K562 (cell line): ENCODE results near the gene SLC13A3. TPM values are rescaled to one million over a fixed set of nuclear protein-coding genes. Genes with fewer than 3 reads are reported as not detected.
A peak's percentile ranks its signal among the peaks of the same experiment; 100 is the strongest.

Experiments used
- ARNT ChIP-seq, 2 experiments: fragments of 450-650 bp; IDR thresholded peaks; 2 replicates each; pipeline ENCODE4 v1.6.1; 2016; ENCODE audit warnings: mild to moderate bottlenecking in 1 of 2
- ATF3 ChIP-seq, 2 experiments: fragments of 450-650 bp in 1 of 2; sonication (generic) in 1 of 2; formaldehyde crosslinking in 1 of 2; IDR thresholded peaks in 1 of 2; conservative IDR thresholded peaks in 1 of 2; 2 replicates each; pipeline versions ENCODE4 v1.6.1 to v1.8.1; 2016 to 2023; ENCODE audit warnings: mild to moderate bottlenecking in 2 of 2, moderate library complexity in 2 of 2, inconsistent platforms in 1 of 2, missing genetic modification reagents in 1 of 2
- CBFA2T2 ChIP-seq: fragments of 450-650 bp; conservative IDR thresholded peaks from 2 replicates; pipeline ENCODE4 v1.6.1; 2017; ENCODE audit warnings: mild to moderate bottlenecking
- CREB1 ChIP-seq, 2 experiments: sonication (generic) in 1 of 2; formaldehyde crosslinking in 1 of 2; IDR thresholded peaks; 2 replicates each; pipeline versions ENCODE4 v1.6.1 to v1.8.0; 2012 to 2022; ENCODE audit warnings: inconsistent platforms in 1 of 2, mild to moderate bottlenecking in 1 of 2, missing genetic modification reagents in 1 of 2, moderate library complexity in 1 of 2
- CSDE1 ChIP-seq, 2 experiments: fragments of 450-650 bp; IDR thresholded peaks; 2 replicates each; pipeline ENCODE4 v1.6.1; 2016; ENCODE audit warnings: mild to moderate bottlenecking in 1 of 2
- E2F5 ChIP-seq: sonication (generic); formaldehyde crosslinking; IDR thresholded peaks from 2 replicates; pipeline ENCODE4 v1.8.0; 2022; ENCODE audit warnings: mild to moderate bottlenecking, missing genetic modification reagents
- HDAC1 ChIP-seq, 2 experiments: fragments of 450-650 bp; IDR thresholded peaks; 2 replicates each; pipeline ENCODE4 v1.6.1; 2016 to 2017; ENCODE audit warnings: inconsistent platforms in 1 of 2, mild to moderate bottlenecking in 1 of 2, moderate library complexity in 1 of 2
- HDAC2 ChIP-seq: fragments of 450-650 bp; IDR thresholded peaks from 2 replicates; pipeline ENCODE4 v1.6.1; 2016; ENCODE audit warnings: mild to moderate bottlenecking
- JUND ChIP-seq, 2 experiments: IDR thresholded peaks; 2 replicates in 1 of 2; 3 replicates in 1 of 2; pipeline ENCODE4 v1.6.1; 2011; ENCODE audit warnings: borderline replicate concordance in 2 of 2, low read depth in 2 of 2, low read length in 2 of 2, improper control_type of control experiment in 1 of 2, missing biosample characterization in 1 of 2, missing genetic modification characterization in 1 of 2, missing genetic modification reagents in 1 of 2
- MBD2 ChIP-seq: sonication (generic); IDR thresholded peaks from 2 replicates; pipeline ENCODE4 v1.6.1; 2016; ENCODE audit warnings: low read depth, borderline replicate concordance
- MXD1 ChIP-seq: fragments of 250-450 bp; sonication (Bioruptor Pico); IDR thresholded peaks from 2 replicates; pipeline ENCODE4 v1.8.0; 2021; ENCODE audit warnings: borderline replicate concordance, mild to moderate bottlenecking, moderate library complexity; ENCODE audit not compliant: poor library complexity, severe bottlenecking
- MYC ChIP-seq, 2 experiments: fragments of 250-450 bp in 1 of 2; sonication (Bioruptor Pico) in 1 of 2; IDR thresholded peaks; 2 replicates each; pipeline versions ENCODE4 v1.5.1 to v1.6.1; 2012 to 2021; ENCODE audit warnings: low read depth in 2 of 2, borderline replicate concordance in 1 of 2, improper control_type of control experiment in 1 of 2, low read length in 1 of 2, mild to moderate bottlenecking in 1 of 2, moderate library complexity in 1 of 2
- SMAD4 ChIP-seq: fragments of 250-450 bp; sonication (Bioruptor Pico); conservative IDR thresholded peaks from 2 replicates; pipeline ENCODE4 v1.8.0; 2021; ENCODE audit warnings: inconsistent platforms, mild to moderate bottlenecking, moderate library complexity
- SMARCA4 ChIP-seq: fragments of 450-650 bp; IDR thresholded peaks from 2 replicates; pipeline ENCODE4 v1.6.1; 2016
- SNRNP70 ChIP-seq: fragments of 200-400 bp; formaldehyde crosslinking; optimal IDR thresholded peaks from 2 replicates; pipeline ENCODE3; 2017; ENCODE audit warnings: low read depth, low read length
- ZNF124 ChIP-seq: sonication (generic); formaldehyde crosslinking; IDR thresholded peaks from 2 replicates; pipeline ENCODE4 v1.8.1; 2022; ENCODE audit warnings: missing genetic modification reagents
- ZNF398 ChIP-seq: fragments of 250-450 bp; sonication (Bioruptor Pico); IDR thresholded peaks from 2 replicates; pipeline ENCODE4 v1.8.0; 2021; ENCODE audit warnings: moderate library complexity, mild to moderate bottlenecking, inconsistent platforms
- ZNF717 ChIP-seq: fragments of 250-450 bp; sonication (Bioruptor Pico); IDR thresholded peaks from 2 replicates; pipeline ENCODE4 v1.5.0; 2021
- polyA plus RNA-seq, 8 experiments: library from polyadenylated mRNA; depleted of rRNA in 4 of 8; stranded (reverse) in 5 of 8; unstranded in 3 of 8; fragments of >200 nt; fragmentation: Nextera tagmentation in 2 of 8; fragmentation: Illumina TruSeq in 1 of 8; extraction: Ambion mirVana in 2 of 8; extraction: Trizol in 1 of 8; gene quantifications; 2 replicates each; pipeline versions ENCODE4 v1.2.1 to v1.2.3, GENCODE V29; 2011 to 2014; ENCODE audit warnings: inconsistent platforms in 1 of 8, missing spikeins in 1 of 8
- total RNA-seq, 7 experiments: library from RNA; depleted of rRNA in 6 of 7; stranded (reverse); fragments of >200 nt in 6 of 7; fragmentation: Illumina TruSeq in 2 of 7; extraction: Trizol in 2 of 7; gene quantifications; 2 replicates each; pipeline versions ENCODE4 v1.2.1 to v1.2.3, GENCODE V29; 2011 to 2021; ENCODE audit warnings: low replicate concordance in 1 of 7
- TF ChIP-seq, protein P1 (sequence below), 2 experiments: fragments of 250-450 bp in 1 of 2; fragments of 450-650 bp in 1 of 2; sonication (Bioruptor Pico) in 1 of 2; IDR thresholded peaks; 2 replicates each; pipeline versions ENCODE4 v1.6.1 to v1.8.0; 2016 to 2021; ENCODE audit warnings: mild to moderate bottlenecking in 2 of 2, moderate library complexity in 2 of 2, missing compliant biosample characterization in 1 of 2, missing genetic modification characterization in 1 of 2
- TF ChIP-seq, protein P2 (sequence below): fragments of 250-450 bp; sonication (Bioruptor Pico); IDR thresholded peaks from 2 replicates; pipeline ENCODE4 v1.9.0; 2021; ENCODE audit warnings: mild to moderate bottlenecking, inconsistent platforms

SLC13A3 gene
- total and polyA plus RNA-seq, 9 of the 15 experiments (the other 6 are each of a cell fraction or from before 2014, with no cell fraction given), result 5.5 to 16.4 (median 8.5) TPM

DNA sequence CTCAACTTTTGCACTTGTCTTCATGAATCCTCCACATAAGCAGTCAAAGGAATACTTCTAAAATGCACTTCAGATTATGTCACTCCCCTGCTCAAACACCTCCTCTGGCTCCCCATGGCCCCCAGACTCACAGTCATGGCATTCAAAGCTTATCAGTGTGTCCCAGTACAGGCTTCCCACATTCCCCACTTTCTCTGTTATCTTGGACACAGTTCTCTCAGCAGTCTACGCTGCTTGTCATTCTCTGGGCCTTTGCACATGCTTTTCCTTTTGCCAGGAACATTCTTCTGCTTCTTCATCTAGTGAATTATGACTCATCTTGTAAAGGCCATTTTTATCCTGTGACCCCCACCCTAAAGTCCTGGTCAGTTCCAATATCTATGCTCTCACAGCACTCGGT, 31.8 kb downstream of the SLC13A3 start (continued):
- peak; percentile 60 for TF ChIP-seq ATF3 (IDR thresholded peaks at IDR 0.05)
- TF ChIP-seq ATF3 (CRISPR knock-in tag; conservative IDR thresholded peaks at IDR 0.05), result no peak
- TF ChIP-seq MXD1 (CRISPR knock-in tag), result no peak
- no peak for TF ChIP-seq SNRNP70
- no peak for TF ChIP-seq CREB1 (IDR thresholded peaks at IDR 0.05)
- TF ChIP-seq CREB1 (CRISPR knock-in tag; IDR thresholded peaks at IDR 0.05), result no peak
- no peak for TF ChIP-seq HDAC2
- TF ChIP-seq ZNF124 (CRISPR knock-in tag), result no peak
- TF ChIP-seq SMARCA4, result 0 out of 2 replicates have a peak, but pooled peaks have one; percentile 18
- TF ChIP-seq MYC (IDR thresholded peaks at IDR 0.05; ENCODE audit: low read depth, low read length), result no peak
- TF ChIP-seq MYC (CRISPR knock-in tag; IDR thresholded peaks at IDR 0.05; ENCODE audit: borderline replicate concordance, low read depth), result no peak
- no peak for TF ChIP-seq SMAD4
- peak in 1 of 2 experiments; percentile 37; a peak in 1 of 4 replicates for TF ChIP-seq HDAC1 (IDR thresholded peaks at IDR 0.05)
- TF ChIP-seq, protein P1, sequence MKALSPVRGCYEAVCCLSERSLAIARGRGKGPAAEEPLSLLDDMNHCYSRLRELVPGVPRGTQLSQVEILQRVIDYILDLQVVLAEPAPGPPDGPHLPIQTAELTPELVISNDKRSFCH (CRISPR knock-in tag; IDR thresholded peaks at IDR 0.05), result no peak
- TF ChIP-seq, protein P1 (tag; IDR thresholded peaks at IDR 0.05), result no peak
- no peak; the same call in 1 of the 2 replicates for TF ChIP-seq JUND (IDR thresholded peaks at IDR 0.05; ENCODE audit: borderline replicate concordance, low read depth, low read length)
- 0 out of 3 replicates have a peak, but pooled peaks have one; percentile 20 for TF ChIP-seq JUND (tag; IDR thresholded peaks at IDR 0.05; ENCODE audit: borderline replicate concordance, low read depth, low read length)
- TF ChIP-seq ARNT (IDR thresholded peaks at IDR 0.05), result no peak
- TF ChIP-seq ZNF717, result no peak
- TF ChIP-seq, protein P2, sequence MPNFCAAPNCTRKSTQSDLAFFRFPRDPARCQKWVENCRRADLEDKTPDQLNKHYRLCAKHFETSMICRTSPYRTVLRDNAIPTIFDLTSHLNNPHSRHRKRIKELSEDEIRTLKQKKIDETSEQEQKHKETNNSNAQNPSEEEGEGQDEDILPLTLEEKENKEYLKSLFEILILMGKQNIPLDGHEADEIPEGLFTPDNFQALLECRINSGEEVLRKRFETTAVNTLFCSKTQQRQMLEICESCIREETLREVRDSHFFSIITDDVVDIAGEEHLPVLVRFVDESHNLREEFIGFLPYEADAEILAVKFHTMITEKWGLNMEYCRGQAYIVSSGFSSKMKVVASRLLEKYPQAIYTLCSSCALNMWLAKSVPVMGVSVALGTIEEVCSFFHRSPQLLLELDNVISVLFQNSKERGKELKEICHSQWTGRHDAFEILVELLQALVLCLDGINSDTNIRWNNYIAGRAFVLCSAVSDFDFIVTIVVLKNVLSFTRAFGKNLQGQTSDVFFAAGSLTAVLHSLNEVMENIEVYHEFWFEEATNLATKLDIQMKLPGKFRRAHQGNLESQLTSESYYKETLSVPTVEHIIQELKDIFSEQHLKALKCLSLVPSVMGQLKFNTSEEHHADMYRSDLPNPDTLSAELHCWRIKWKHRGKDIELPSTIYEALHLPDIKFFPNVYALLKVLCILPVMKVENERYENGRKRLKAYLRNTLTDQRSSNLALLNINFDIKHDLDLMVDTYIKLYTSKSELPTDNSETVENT (CRISPR knock-in tag), result no peak
- no peak for TF ChIP-seq CSDE1 (IDR thresholded peaks at IDR 0.05)
- no peak for TF ChIP-seq E2F5 (CRISPR knock-in tag)
- TF ChIP-seq CBFA2T2, result peak; percentile 59; the same call in 1 of the 2 replicates
- TF ChIP-seq MBD2, result no peak
- TF ChIP-seq ZNF398 (CRISPR knock-in tag), result no peak
